ENCODE results near the gene CASP3.
"Not testable (repeated sequence)": the region's sequence is repeated elsewhere in the genome, so short reads cannot be mapped to it uniquely, and the experiment has no call there.

The CASP3 gene

DNA sequence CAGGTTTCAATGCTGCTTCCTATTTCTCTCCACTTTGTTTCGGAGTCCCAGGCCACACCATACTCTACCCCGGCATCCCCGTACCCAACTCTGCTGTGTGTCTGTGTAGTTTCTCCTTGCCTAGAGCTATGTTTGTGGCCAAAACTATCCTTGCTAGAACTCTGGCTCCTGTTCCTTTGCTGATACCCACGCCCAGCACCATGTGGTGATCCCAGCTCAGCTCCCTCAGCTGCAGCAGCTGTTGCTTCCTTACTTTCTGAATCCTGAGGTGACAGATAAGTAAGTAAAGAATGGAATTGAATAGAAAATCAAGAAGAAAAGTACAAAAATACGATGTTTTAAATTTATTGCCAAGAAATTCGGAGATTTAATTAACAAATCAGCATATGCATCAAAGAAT lies 55.8 kb downstream of the CASP3 start:
- DNase-seq (ENCODE audit: extremely low read depth, insufficient read length), result no peak
- TF ChIP-seq, protein P1, sequence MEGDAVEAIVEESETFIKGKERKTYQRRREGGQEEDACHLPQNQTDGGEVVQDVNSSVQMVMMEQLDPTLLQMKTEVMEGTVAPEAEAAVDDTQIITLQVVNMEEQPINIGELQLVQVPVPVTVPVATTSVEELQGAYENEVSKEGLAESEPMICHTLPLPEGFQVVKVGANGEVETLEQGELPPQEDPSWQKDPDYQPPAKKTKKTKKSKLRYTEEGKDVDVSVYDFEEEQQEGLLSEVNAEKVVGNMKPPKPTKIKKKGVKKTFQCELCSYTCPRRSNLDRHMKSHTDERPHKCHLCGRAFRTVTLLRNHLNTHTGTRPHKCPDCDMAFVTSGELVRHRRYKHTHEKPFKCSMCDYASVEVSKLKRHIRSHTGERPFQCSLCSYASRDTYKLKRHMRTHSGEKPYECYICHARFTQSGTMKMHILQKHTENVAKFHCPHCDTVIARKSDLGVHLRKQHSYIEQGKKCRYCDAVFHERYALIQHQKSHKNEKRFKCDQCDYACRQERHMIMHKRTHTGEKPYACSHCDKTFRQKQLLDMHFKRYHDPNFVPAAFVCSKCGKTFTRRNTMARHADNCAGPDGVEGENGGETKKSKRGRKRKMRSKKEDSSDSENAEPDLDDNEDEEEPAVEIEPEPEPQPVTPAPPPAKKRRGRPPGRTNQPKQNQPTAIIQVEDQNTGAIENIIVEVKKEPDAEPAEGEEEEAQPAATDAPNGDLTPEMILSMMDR (IDR thresholded peaks at IDR 0.05; ENCODE audit: insufficient read depth, low read length, poor library complexity, severe bottlenecking), result no peak
- H3K4me3 ChIP-seq (replicated peaks; ENCODE audit: low read depth, low read length), result no peak overlapping the region
- H3K27me3 ChIP-seq (replicated peaks; ENCODE audit: control insufficient read depth, insufficient read depth, low read length), result no peaks in the 10 kb centered on the region; the same call in 1 of the 2 replicates
- no peaks in the 10 kb centered on the region for H3K36me3 ChIP-seq (ENCODE audit: control insufficient read depth, insufficient read depth, low read length)

DNA sequence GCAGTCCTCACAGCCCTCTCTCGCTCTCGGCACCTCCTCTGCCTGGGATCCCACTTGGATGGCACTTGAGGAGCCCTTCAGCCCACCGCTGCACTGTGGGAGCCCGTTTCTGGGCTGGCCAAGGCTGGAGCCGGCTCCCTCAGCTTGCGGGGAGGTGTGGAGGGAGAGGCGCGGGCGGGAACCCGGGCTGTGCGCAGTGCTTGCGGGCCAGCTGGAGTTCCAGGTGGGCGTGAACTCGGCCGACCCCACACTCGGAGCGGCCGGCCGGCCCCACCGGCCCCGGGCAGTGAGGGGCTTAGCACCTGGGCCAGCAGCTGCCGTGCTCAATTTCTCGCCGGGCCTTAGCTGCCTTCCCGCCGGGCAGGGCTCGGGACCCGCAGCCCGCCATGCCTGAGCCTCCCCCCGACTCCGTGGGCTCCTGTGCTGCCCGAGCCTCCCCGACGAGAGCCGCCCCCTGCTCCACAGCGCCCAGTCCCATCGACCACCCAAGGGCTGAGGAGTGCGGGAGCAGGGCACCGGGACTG lies 57.4 kb downstream of the CASP3 start:
- DNase-seq (ENCODE audit: extremely low read depth, insufficient read length), result not testable (repeated sequence)

DNA sequence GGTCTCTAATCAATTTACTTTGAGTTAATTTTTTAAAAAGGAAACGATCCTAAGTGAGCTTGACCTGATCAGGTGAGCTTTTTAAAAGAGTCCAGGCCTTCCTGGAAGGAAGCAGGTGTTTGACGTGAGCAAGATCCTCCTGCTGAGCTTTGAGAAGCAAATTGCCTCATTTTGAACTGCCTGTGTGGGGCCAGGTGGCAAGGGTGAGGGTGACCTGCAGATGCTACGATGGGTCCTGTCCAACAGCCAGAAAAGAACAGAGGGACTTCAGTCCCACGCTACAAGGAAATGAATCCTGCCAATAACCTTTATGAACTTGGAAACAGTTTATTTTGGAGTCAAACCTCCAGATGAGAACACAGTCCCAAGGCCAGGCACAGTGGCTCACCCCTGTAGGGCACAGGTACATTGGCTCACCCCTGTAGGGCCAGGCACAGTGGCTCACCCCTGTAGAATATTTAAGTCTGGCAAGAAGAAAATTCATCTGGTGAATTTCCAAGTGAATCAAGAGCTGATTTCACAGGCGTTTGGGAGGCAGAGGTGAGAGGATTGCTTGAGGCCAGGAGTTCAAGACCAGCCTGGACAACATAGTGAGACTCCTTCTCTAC lies 58.1 kb downstream of the CASP3 start:
- TF ChIP-seq, protein P1 (IDR thresholded peaks at IDR 0.05; ENCODE audit: insufficient read depth, low read length, poor library complexity, severe bottlenecking), result no peak
- DNase-seq (ENCODE audit: extremely low read depth, insufficient read length), result no peak
- Histone ChIP-seq H3K27me3 (replicated peaks; ENCODE audit: control insufficient read depth, insufficient read depth, low read length) (no peaks in the 10 kb centered on the region), H3K36me3 (ENCODE audit: control insufficient read depth, insufficient read depth, low read length) (no peaks in the 10 kb centered on the region), H3K4me3 (replicated peaks; ENCODE audit: low read depth, low read length) (no peak overlapping the region)

More for the DNA sequence above, 57.4 kb downstream of the CASP3 start:
- not testable (repeated sequence) for H3K4me3 ChIP-seq (replicated peaks; ENCODE audit: low read depth, low read length); H3K36me3 ChIP-seq (ENCODE audit: control insufficient read depth, insufficient read depth, low read length); H3K27me3 ChIP-seq (replicated peaks; ENCODE audit: control insufficient read depth, insufficient read depth, low read length)

DNA sequence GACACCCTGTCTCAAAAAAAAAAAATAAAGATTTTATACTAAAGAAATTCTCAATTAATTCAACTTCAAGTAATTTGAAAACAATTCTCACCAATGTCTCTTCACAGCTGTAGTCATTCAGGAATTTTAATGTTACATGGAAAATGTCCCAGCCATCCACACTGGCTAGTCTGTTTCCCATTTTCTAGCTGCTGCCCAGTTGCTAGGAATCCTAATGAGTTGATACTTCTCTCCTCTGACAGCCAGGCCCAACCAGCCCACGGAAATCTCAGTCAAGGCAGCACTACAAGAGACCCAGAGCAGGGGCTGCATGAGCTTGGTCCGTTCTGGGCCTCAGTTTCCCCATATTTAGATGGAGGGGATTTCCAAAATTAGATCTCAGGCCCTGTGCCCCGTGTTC lies 59.1 kb downstream of the CASP3 start:
- TF ChIP-seq, protein P1 (IDR thresholded peaks at IDR 0.05; ENCODE audit: insufficient read depth, low read length, poor library complexity, severe bottlenecking), result no peak
- Histone ChIP-seq H3K27me3 (replicated peaks; ENCODE audit: control insufficient read depth, insufficient read depth, low read length) (no peaks in the 10 kb centered on the region), H3K4me3 (replicated peaks; ENCODE audit: low read depth, low read length) (no peak overlapping the region), H3K36me3 (ENCODE audit: control insufficient read depth, insufficient read depth, low read length) (no peaks in the 10 kb centered on the region)
- no peak for DNase-seq (ENCODE audit: extremely low read depth, insufficient read length)

DNA sequence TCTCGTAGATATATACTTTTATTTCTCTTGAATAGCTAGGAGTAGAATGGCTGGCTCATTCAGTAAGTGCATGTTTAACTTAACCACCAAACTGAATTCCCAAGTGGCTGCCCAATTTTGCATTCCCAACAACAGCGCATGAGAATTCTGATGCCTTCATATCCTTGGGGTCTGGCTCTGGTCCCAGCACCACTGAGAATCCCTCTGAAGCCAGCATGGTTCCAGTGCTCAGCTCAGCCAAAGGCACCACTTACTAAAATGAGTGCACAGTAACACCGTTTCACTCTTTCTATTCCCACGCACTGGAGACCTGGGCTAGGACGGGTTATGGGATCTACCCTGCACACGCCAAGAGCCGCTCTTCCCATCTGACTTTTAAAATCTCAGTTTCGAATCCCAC lies 60.4 kb downstream of the CASP3 start:
- Histone ChIP-seq H3K4me3 (replicated peaks; ENCODE audit: low read depth, low read length) (no peak overlapping the region), H3K27me3 (replicated peaks; ENCODE audit: control insufficient read depth, insufficient read depth, low read length) (no peaks in the 10 kb centered on the region), H3K36me3 (ENCODE audit: control insufficient read depth, insufficient read depth, low read length) (no peaks in the 10 kb centered on the region)
- TF ChIP-seq, protein P1 (IDR thresholded peaks at IDR 0.05; ENCODE audit: insufficient read depth, low read length, poor library complexity, severe bottlenecking), result no peak
- DNase-seq (ENCODE audit: extremely low read depth, insufficient read length), result no peak

GRCh38 chr4:184587701-184588100 lies 61.5 kb downstream of the CASP3 start:
- Histone ChIP-seq H3K4me3 (replicated peaks; ENCODE audit: low read depth, low read length) (no peak overlapping the region), H3K36me3 (ENCODE audit: control insufficient read depth, insufficient read depth, low read length) (no peaks in the 10 kb centered on the region), H3K27me3 (replicated peaks; ENCODE audit: control insufficient read depth, insufficient read depth, low read length) (no peaks in the 10 kb centered on the region)
- no peak for DNase-seq (ENCODE audit: extremely low read depth, insufficient read length)
- TF ChIP-seq, protein P1 (IDR thresholded peaks at IDR 0.05; ENCODE audit: insufficient read depth, low read length, poor library complexity, severe bottlenecking), result no peak
